GM23338 (cell line): Measurements from ENCODE around the gene SLC6A12. TPM values are rescaled to one million over a fixed set of nuclear protein-coding genes. Genes with fewer than 3 reads are reported as not detected.

Experiments used
- ATAC-seq: fragments of 200-7000 bp; cut with Tn5 transposase; 3 replicates; pipeline ENCODE4 v1.9.1; 2020
- DNase-seq: peaks from one replicate; pipeline ENCODE4 v3.0.0-alpha.2; 2015; ENCODE audit warnings: low spot score
- H2AFZ ChIP-seq: fragments of 200-600 bp; sonication (generic); 2 replicates; pipeline ENCODE4 v1.8.0; 2016; ENCODE audit warnings: antibody characterized with exemption, mild to moderate bottlenecking, moderate library complexity
- H3F3A ChIP-seq: fragments of 200-600 bp; sonication (generic); replicated peaks from 2 replicates; pipeline ENCODE4 v1.8.0; 2017; ENCODE audit warnings: antibody characterized with exemption, mixed run types, low read depth
- H3K27ac ChIP-seq: fragments of 200-600 bp; sonication (generic); 2 replicates; pipeline ENCODE4 v1.6.1; 2016; ENCODE audit warnings: low read depth
- H3K27me3 ChIP-seq: fragments of 200-600 bp; sonication (generic); 2 replicates; pipeline ENCODE4 v1.8.0; 2016; ENCODE audit warnings: mild to moderate bottlenecking, mixed run types, moderate library complexity; ENCODE audit not compliant: insufficient read depth
- H3K36me3 ChIP-seq: fragments of 200-600 bp; sonication (generic); 2 replicates; pipeline ENCODE4 v1.8.0; 2016; ENCODE audit warnings: mild to moderate bottlenecking; ENCODE audit not compliant: insufficient read depth
- H3K4me1 ChIP-seq: fragments of 200-600 bp; sonication (generic); 2 replicates; pipeline ENCODE4 v1.8.0; 2016; ENCODE audit warnings: mild to moderate bottlenecking, moderate library complexity; ENCODE audit not compliant: insufficient read depth
- H3K4me2 ChIP-seq: fragments of 200-600 bp; sonication (generic); 2 replicates; pipeline ENCODE4 v1.7.1; 2017; ENCODE audit warnings: mixed run types
- H3K4me3 ChIP-seq: fragments of 200-600 bp; sonication (generic); 2 replicates; pipeline ENCODE4 v1.6.1; 2016; ENCODE audit warnings: mixed run types
- H3K79me2 ChIP-seq: fragments of 200-600 bp; sonication (generic); replicated peaks from 2 replicates; pipeline ENCODE4 v1.8.0; 2017; ENCODE audit warnings: mild to moderate bottlenecking; ENCODE audit not compliant: insufficient read depth
- H3K9me2 ChIP-seq: fragments of 200-600 bp; sonication (generic); 2 replicates; pipeline ENCODE4 v1.8.0; 2017; ENCODE audit not compliant: insufficient read depth
- H4K20me1 ChIP-seq: fragments of 200-600 bp; sonication (generic); replicated peaks from 2 replicates; pipeline ENCODE4 v1.8.0; 2017; ENCODE audit warnings: mild to moderate bottlenecking; ENCODE audit not compliant: insufficient read depth
- H3K27ac Mint-ChIP-seq: 2 replicates; pipeline ENCODE4 v1.8.0; 2020; ENCODE audit warnings: inconsistent platforms, mild to moderate bottlenecking, moderate library complexity, mixed read lengths
- H3K27me3 Mint-ChIP-seq: 3 replicates; pipeline ENCODE4 v1.8.0; 2022; ENCODE audit warnings: low read depth, mild to moderate bottlenecking, moderate library complexity, mixed read lengths, inconsistent platforms; ENCODE audit not compliant: insufficient read depth, poor library complexity
- H3K36me3 Mint-ChIP-seq: 3 replicates; pipeline ENCODE4 v1.8.0; 2021; ENCODE audit warnings: low read depth, mild to moderate bottlenecking, inconsistent platforms, moderate library complexity, mixed read lengths
- H3K4me1 Mint-ChIP-seq: 3 replicates; pipeline ENCODE4 v1.8.0; 2020; ENCODE audit warnings: mild to moderate bottlenecking, inconsistent platforms, mixed read lengths
- H3K4me3 Mint-ChIP-seq: 3 replicates; pipeline ENCODE4 v1.8.0; 2021; ENCODE audit warnings: moderate library complexity, mild to moderate bottlenecking, inconsistent platforms, mixed read lengths
- H3K9me3 Mint-ChIP-seq: 3 replicates; pipeline ENCODE4 v1.8.0; 2020; ENCODE audit warnings: moderate library complexity, mild to moderate bottlenecking, inconsistent platforms, mixed read lengths
- CREB1 ChIP-seq: fragments of 250-450 bp; sonication (Bioruptor Pico); IDR thresholded peaks from 2 replicates; pipeline ENCODE4 v1.5.0; 2020; ENCODE audit warnings: low read depth, mild to moderate bottlenecking, moderate library complexity
- CTCF ChIP-seq, 2 experiments: fragments of 200-600 bp in 1 of 2; sonication (generic) in 1 of 2; conservative IDR thresholded peaks; 2 replicates each; pipeline versions ENCODE4 v1.5.1 to v1.6.1; 2016 to 2017; ENCODE audit warnings: antibody characterized with exemption in 2 of 2, low read depth in 2 of 2, mild to moderate bottlenecking in 2 of 2, moderate library complexity in 1 of 2
- ETS1 ChIP-seq: IDR thresholded peaks from 2 replicates; pipeline ENCODE4 v1.6.1; 2016; ENCODE audit warnings: antibody characterized with exemption
- EZH2 ChIP-seq: fragments of 200-600 bp; sonication (generic); IDR thresholded peaks from one replicate; pipeline ENCODE4 v1.8.0; 2017; ENCODE audit warnings: antibody characterized with exemption, mild to moderate bottlenecking, low read depth; ENCODE audit not compliant: unreplicated experiment
- EZH2phosphoT487 ChIP-seq: fragments of 200-600 bp; sonication (generic); IDR thresholded peaks from one replicate; pipeline ENCODE4 v1.8.1; 2018; ENCODE audit warnings: antibody characterized with exemption; ENCODE audit not compliant: unreplicated experiment
- JUNB ChIP-seq: IDR thresholded peaks from one replicate; pipeline ENCODE4 v1.6.1; 2016; ENCODE audit warnings: antibody characterized with exemption; ENCODE audit not compliant: unreplicated experiment
- NANOG ChIP-seq: IDR thresholded peaks from 2 replicates; pipeline ENCODE4 v1.6.1; 2016; ENCODE audit warnings: antibody characterized with exemption, borderline replicate concordance
- POLR2AphosphoS5 ChIP-seq: IDR thresholded peaks from 2 replicates; pipeline ENCODE4 v1.6.1; 2016; ENCODE audit warnings: antibody characterized with exemption, low read depth
- REST ChIP-seq: IDR thresholded peaks from one replicate; pipeline ENCODE4 v1.6.1; 2018; ENCODE audit warnings: antibody characterized with exemption; ENCODE audit not compliant: unreplicated experiment
- STAT1 ChIP-seq: IDR thresholded peaks from one replicate; pipeline ENCODE4 v1.6.1; 2016; ENCODE audit warnings: antibody characterized with exemption; ENCODE audit not compliant: unreplicated experiment
- ZNF114 ChIP-seq: fragments of 250-450 bp; sonication (Bioruptor Pico); IDR thresholded peaks from 2 replicates; pipeline ENCODE4 v1.5.0; 2020; ENCODE audit warnings: mild to moderate bottlenecking, moderate library complexity
- ZNF331 ChIP-seq: fragments of 250-450 bp; sonication (Bioruptor Pico); IDR thresholded peaks from 2 replicates; pipeline ENCODE4 v1.5.0; 2020; ENCODE audit warnings: low read depth, mild to moderate bottlenecking, moderate library complexity
- ZNF462 ChIP-seq: fragments of 250-450 bp; sonication (Bioruptor Pico); IDR thresholded peaks from 2 replicates; pipeline ENCODE4 v1.5.0; 2020; ENCODE audit warnings: mild to moderate bottlenecking, moderate library complexity
- polyA plus RNA-seq: library from polyadenylated mRNA; unstranded; fragments of >200 nt; fragmentation: Nextera tagmentation; extraction: Ambion mirVana; gene quantifications from 2 replicates; pipeline ENCODE4 v1.2.1, GENCODE V29; 2016
- total RNA-seq: library from RNA; depleted of rRNA; stranded (reverse); fragments of >200 nt; shearing (Covaris generic); gene quantifications from 2 replicates; pipeline ENCODE4 v1.2.3, GENCODE V29; 2014

Gene SLC6A12
- total and polyA plus RNA-seq, 2 experiments from 2014 or later: 0.56 TPM; not detected in 1

GRCh38 chr12:180445-180844 lies 33.5 kb downstream of the SLC6A12 start:
- no peaks in the 10 kb centered on the region; the same call in 1 of the 2 replicates for H3K36me3 ChIP-seq
- no peak overlapping the region for H2AFZ ChIP-seq
- DNase-seq: no peak
- no peaks in the 10 kb centered on the region for H3K9me2 ChIP-seq
- ATAC-seq: no peak
- Mint-ChIP-seq H3K4me3 (no peak overlapping the region; the same call in 2 of the 3 replicates), H3K4me1 (peaks cover 28% of the 10 kb centered on the region), H3K9me3 (no peaks in the 10 kb centered on the region), H3K27me3 (peaks cover 7% of the 10 kb centered on the region), H3K36me3 (no peaks in the 10 kb centered on the region; the same call in 2 of the 3 replicates), H3K27ac (no peak overlapping the region)
- no peaks in the 10 kb centered on the region for H3K27me3 ChIP-seq
- H3K27ac ChIP-seq: no peak overlapping the region
- H3K79me2 ChIP-seq: no peaks in the 10 kb centered on the region
- no peaks in the 10 kb centered on the region for H4K20me1 ChIP-seq
- no peaks in the 10 kb centered on the region for H3F3A ChIP-seq
- no peak for TF ChIP-seq ETS1
- no peak for TF ChIP-seq EZH2phosphoT487
- TF ChIP-seq STAT1: no peak
- TF ChIP-seq ZNF331 (CRISPR knock-in tag): no peak
- TF ChIP-seq NANOG: no peak
- no peak for TF ChIP-seq POLR2AphosphoS5
- no peak for TF ChIP-seq CTCF (conservative IDR thresholded peaks at IDR 0.05; ENCODE audit: low read depth in 2 of 2)
- no peak for TF ChIP-seq REST
- TF ChIP-seq ZNF114: no peak
- TF ChIP-seq ZNF462 (CRISPR knock-in tag): no peak
- TF ChIP-seq CREB1 (CRISPR knock-in tag): no peak
- TF ChIP-seq EZH2: no peak
- TF ChIP-seq JUNB: no peak
- no peak overlapping the region for H3K4me3 ChIP-seq
- H3K4me2 ChIP-seq: no peak overlapping the region
- no peaks in the 10 kb centered on the region; the same call in 1 of the 2 replicates for H3K4me1 ChIP-seq
